PC-3 (cell line): ENCODE data around the gene MGAT4B. TPM values are rescaled to one million over a fixed set of nuclear protein-coding genes. Genes with fewer than 3 reads are reported as not detected.

Experiments
- ATAC-seq: fragments of 200-7000 bp; cut with Tn5 transposase; 2 replicates; pipeline ENCODE4 v1.9.1; 2020; ENCODE audit warnings: mild to moderate bottlenecking, moderate library complexity
- BruUV-seq: library from RNA; stranded (reverse); fragments of 400-500 nt; replicated peaks from 2 replicates; lab custom pipeline; 2021; lab: Mats Ljungman, UMichigan
- CTCF ChIA-PET: fragments of 300-600 bp; sonication (Branson Sonifier 250); formaldehyde crosslinking; loops from one replicate; lab custom pipeline; 2022; ENCODE audit warnings: antibody characterized with exemption; lab: Charles Lee
- POLR2A ChIA-PET: fragments of 300-600 bp; sonication (Branson Sonifier 250); formaldehyde crosslinking; loops from one replicate; lab custom pipeline; 2022; ENCODE audit warnings: antibody characterized with exemption; ENCODE audit not compliant: unreplicated experiment; lab: Charles Lee
- DNase-seq: peaks from one replicate; pipeline ENCODE4 v3.0.0-alpha.2; 2015
- H2AFZ ChIP-seq: fragments of 300-600 bp; sonication (generic); 2 replicates; pipeline ENCODE4 v1.6.0; 2016; ENCODE audit warnings: antibody characterized with exemption, low read length
- H3F3A ChIP-seq: fragments of 300-600 bp; sonication (generic); one replicate; pipeline ENCODE4 v1.6.0; 2017; ENCODE audit warnings: antibody characterized with exemption, low read length, control low read depth, mild to moderate bottlenecking; ENCODE audit not compliant: unreplicated experiment
- H3K27ac ChIP-seq: fragments of 300-600 bp; sonication (generic); 2 replicates; pipeline ENCODE4 v1.5.1; 2016; ENCODE audit warnings: mild to moderate bottlenecking, low read length
- H3K27me3 ChIP-seq: fragments of 300-600 bp; sonication (generic); 2 replicates; pipeline ENCODE4 v1.6.1; 2016; ENCODE audit warnings: low read length, mixed read lengths
- H3K36me3 ChIP-seq: fragments of 300-600 bp; sonication (generic); 2 replicates; pipeline ENCODE4 v1.6.1; 2016; ENCODE audit warnings: low read depth, mixed run types, low read length, mixed read lengths
- H3K4me1 ChIP-seq: fragments of 300-600 bp; sonication (generic); 2 replicates; pipeline ENCODE4 v1.5.1; 2016; ENCODE audit warnings: low read length; ENCODE audit not compliant: insufficient read depth
- H3K4me2 ChIP-seq: fragments of 300-600 bp; sonication (generic); 2 replicates; pipeline ENCODE4 v1.6.0; 2016; ENCODE audit warnings: low read length
- H3K4me3 ChIP-seq: fragments of 300-600 bp; sonication (generic); 2 replicates; pipeline ENCODE4 v1.5.1; 2016; ENCODE audit warnings: mild to moderate bottlenecking, low read length, mixed read lengths
- H3K79me2 ChIP-seq: fragments of 300-600 bp; sonication (generic); 2 replicates; pipeline ENCODE4 v1.6.1; 2017; ENCODE audit warnings: low read length, mixed read lengths
- H3K9ac ChIP-seq: fragments of 300-600 bp; sonication (generic); 2 replicates; pipeline ENCODE4 v1.6.0; 2016; ENCODE audit warnings: mild to moderate bottlenecking, low read length
- H3K9me2 ChIP-seq: fragments of 300-600 bp; sonication (generic); replicated peaks from 2 replicates; pipeline ENCODE4 v1.6.1; 2016; ENCODE audit warnings: mixed run types, low read length, mixed read lengths
- H3K9me3 ChIP-seq: fragments of 300-600 bp; sonication (generic); 2 replicates; pipeline ENCODE4 v1.6.1; 2016; ENCODE audit warnings: low read length, mixed read lengths
- H4K20me1 ChIP-seq: fragments of 300-600 bp; sonication (generic); 2 replicates; pipeline ENCODE4 v1.6.1; 2016; ENCODE audit warnings: low read length, mixed read lengths
- EZH2 ChIP-seq: fragments of 300-600 bp; sonication (generic); IDR thresholded peaks from one replicate; pipeline ENCODE4 v1.6.1; 2017; ENCODE audit warnings: antibody characterized with exemption, mild to moderate bottlenecking, low read length; ENCODE audit not compliant: unreplicated experiment
- EZH2phosphoT487 ChIP-seq: fragments of 300-600 bp; sonication (generic); IDR thresholded peaks from 2 replicates; pipeline ENCODE4 v1.6.1; 2018; ENCODE audit warnings: mild to moderate bottlenecking, antibody characterized with exemption, low read length, borderline replicate concordance
- intact Hi-C: fragments of 100-400 bp; cut with micrococcal nuclease; formaldehyde crosslinking; loops from 2 replicates; pipeline ENCODE4 v1.9.0; 2023
- total RNA-seq: library from RNA; depleted of rRNA; stranded (reverse); fragments of >200 nt; gene quantifications from 2 replicates; pipeline ENCODE4 v1.2.3, GENCODE V29; 2014
- TF ChIP-seq, protein P1 (sequence below): fragments of 300-600 bp; sonication (generic); conservative IDR thresholded peaks from 2 replicates; pipeline ENCODE4 v1.5.1; 2017; ENCODE audit warnings: antibody characterized with exemption, low read depth, mild to moderate bottlenecking, low read length

The MGAT4B gene
- total RNA-seq, 1 experiment from 2014 or later, result 88.9 TPM

DNA sequence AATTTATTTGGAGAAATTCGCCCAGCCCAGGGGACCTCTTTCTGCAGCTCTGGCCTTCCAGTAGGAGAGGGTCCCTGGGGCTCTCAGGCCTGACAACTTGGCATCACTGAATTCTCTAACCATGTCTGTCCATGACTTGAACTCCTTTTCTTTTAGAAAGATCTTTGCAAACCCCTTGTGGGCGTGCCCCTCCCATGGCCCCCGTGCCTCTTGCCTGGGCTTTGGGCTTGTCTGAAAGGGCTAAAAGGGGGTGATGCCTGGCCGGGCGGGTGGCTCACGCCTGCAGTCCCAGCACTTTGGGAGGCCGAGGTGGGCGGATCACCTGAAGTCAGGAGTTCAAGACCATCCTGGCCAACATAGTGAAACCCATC, 10.8 kb upstream of the MGAT4B start:
- ChIA-PET POLR2A (no interaction called here), CTCF (no interaction called here)
- peaks cover 22% of the 10 kb centered on the region for H3K79me2 ChIP-seq
- no peak overlapping the region for H2AFZ ChIP-seq
- no peak overlapping the region for H3K4me2 ChIP-seq
- H3K4me3 ChIP-seq, result no peak overlapping the region
- TF ChIP-seq EZH2, result no peak
- TF ChIP-seq EZH2phosphoT487, result no peak
- TF ChIP-seq, protein P1, sequence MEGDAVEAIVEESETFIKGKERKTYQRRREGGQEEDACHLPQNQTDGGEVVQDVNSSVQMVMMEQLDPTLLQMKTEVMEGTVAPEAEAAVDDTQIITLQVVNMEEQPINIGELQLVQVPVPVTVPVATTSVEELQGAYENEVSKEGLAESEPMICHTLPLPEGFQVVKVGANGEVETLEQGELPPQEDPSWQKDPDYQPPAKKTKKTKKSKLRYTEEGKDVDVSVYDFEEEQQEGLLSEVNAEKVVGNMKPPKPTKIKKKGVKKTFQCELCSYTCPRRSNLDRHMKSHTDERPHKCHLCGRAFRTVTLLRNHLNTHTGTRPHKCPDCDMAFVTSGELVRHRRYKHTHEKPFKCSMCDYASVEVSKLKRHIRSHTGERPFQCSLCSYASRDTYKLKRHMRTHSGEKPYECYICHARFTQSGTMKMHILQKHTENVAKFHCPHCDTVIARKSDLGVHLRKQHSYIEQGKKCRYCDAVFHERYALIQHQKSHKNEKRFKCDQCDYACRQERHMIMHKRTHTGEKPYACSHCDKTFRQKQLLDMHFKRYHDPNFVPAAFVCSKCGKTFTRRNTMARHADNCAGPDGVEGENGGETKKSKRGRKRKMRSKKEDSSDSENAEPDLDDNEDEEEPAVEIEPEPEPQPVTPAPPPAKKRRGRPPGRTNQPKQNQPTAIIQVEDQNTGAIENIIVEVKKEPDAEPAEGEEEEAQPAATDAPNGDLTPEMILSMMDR, result no peak
- ATAC-seq (no peak), DNase-seq (no peak)
- no peaks in the 10 kb centered on the region for H3K9me3 ChIP-seq
- H3K4me1 ChIP-seq, result peaks cover 33% of the 10 kb centered on the region
- H3K9ac ChIP-seq, result no peak overlapping the region; the same call in 1 of the 2 replicates
- H4K20me1 ChIP-seq, result peaks cover 16% of the 10 kb centered on the region
- no TSS peak for BruUV-seq
- no peaks in the 10 kb centered on the region for H3K9me2 ChIP-seq
- no peaks in the 10 kb centered on the region for H3K27me3 ChIP-seq
- intact Hi-C loops, result no loop called here
- H3F3A ChIP-seq, result no peaks in the 10 kb centered on the region
- H3K27ac ChIP-seq, result peak overlapping the region; percentile 96
- no peaks in the 10 kb centered on the region for H3K36me3 ChIP-seq

DNA sequence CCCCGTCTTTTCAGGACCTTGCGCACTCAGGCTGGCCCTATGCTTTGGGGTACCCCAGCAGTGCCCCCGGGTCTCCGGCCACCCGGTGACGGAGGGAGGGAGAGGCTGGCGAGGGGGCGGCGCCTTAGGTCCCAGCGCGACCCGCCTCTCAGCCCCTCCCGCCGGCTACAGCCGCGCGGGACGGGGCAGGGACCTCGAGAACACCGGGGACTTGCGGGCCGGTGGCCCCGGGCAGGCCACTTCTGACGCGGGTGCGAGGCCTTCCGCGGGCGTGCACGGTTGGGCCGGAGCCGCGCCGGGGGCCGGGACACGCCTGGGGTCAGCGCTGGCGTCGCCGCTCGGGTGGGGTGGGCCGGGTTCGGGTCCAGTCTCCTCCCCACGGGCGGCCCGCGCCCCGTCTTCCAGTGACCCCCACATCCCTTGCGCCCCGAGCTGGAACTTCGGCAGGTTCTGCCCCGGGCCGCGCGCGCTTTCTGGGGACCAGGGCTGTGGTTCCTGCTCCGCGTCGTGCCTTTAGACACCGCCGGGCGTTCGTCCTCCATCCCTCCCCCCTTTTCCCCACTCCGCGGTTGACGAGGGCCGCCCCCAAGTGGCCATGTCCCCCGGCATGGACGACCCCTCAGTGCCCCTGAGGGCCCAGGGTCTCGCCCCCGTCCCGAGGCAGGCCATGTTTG, 10.3 kb upstream of the MGAT4B start:
- Histone ChIP-seq H3F3A (no peaks in the 10 kb centered on the region), H3K27me3 (no peaks in the 10 kb centered on the region), H3K9me3 (no peaks in the 10 kb centered on the region), H3K27ac (no peak overlapping the region; the same call in 1 of the 2 replicates), H3K4me1 (peaks cover 28% of the 10 kb centered on the region), H3K9ac (no peak overlapping the region), H4K20me1 (peaks cover 11% of the 10 kb centered on the region), H3K9me2 (no peaks in the 10 kb centered on the region), H3K79me2 (peaks cover 17% of the 10 kb centered on the region), H2AFZ (no peak overlapping the region), H3K36me3 (no peaks in the 10 kb centered on the region), H3K4me2 (no peak overlapping the region), H3K4me3 (no peak overlapping the region)
- no peak for ATAC-seq
- ChIA-PET CTCF (no interaction called here), POLR2A (no interaction called here)
- BruUV-seq, result no TSS peak
- intact Hi-C loops, result no loop called here
- no peak for DNase-seq
- TF ChIP-seq EZH2phosphoT487, result no peak
- TF ChIP-seq, protein P1, result no peak
- no peak for TF ChIP-seq EZH2

DNA sequence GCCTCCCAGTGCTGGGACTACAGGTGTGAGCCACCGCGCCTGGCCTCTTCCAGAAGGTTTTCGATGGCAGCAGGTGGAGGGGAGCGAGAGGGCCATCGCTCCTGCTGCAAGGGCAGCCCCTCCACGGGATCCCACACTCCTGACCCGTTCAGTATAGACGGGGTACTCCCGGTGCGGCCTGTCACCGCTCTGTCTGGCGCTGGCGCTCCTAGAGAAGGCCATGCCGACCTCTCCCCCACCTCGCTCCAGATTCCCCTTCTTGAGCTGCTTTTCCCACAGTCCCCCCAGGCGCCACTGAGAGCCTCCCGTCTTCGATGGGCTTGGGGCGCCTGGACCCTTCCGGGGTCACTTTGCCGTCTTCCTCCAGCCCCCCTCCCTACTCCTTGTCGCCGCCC, 9.7 kb upstream of the MGAT4B start:
- peaks cover 26% of the 10 kb centered on the region for H3K4me1 ChIP-seq
- BruUV-seq, result no TSS peak

More for the DNA sequence above, 9.7 kb upstream of the MGAT4B start:
- DNase-seq, result no peak
- no peak for TF ChIP-seq EZH2phosphoT487
- TF ChIP-seq, protein P1, result no peak
- TF ChIP-seq EZH2, result no peak
- intact Hi-C loops, result no loop called here
- H3K4me3 ChIP-seq, result no peak overlapping the region
- H3K27me3 ChIP-seq, result no peaks in the 10 kb centered on the region
- H2AFZ ChIP-seq, result no peak overlapping the region
- H3K9ac ChIP-seq, result no peak overlapping the region
- ChIA-PET POLR2A (no interaction called here), CTCF (no interaction called here)
- H3K9me2 ChIP-seq, result no peaks in the 10 kb centered on the region
- no peak overlapping the region for H3K4me2 ChIP-seq
- no peak for ATAC-seq
- peaks cover 12% of the 10 kb centered on the region for H3K79me2 ChIP-seq
- no peak overlapping the region for H3K27ac ChIP-seq
- H3K9me3 ChIP-seq, result no peaks in the 10 kb centered on the region
- H3F3A ChIP-seq, result no peaks in the 10 kb centered on the region
- no peaks in the 10 kb centered on the region for H3K36me3 ChIP-seq
- H4K20me1 ChIP-seq, result peaks cover 5% of the 10 kb centered on the region
